ENCODE data around the gene ELL3. TPM values are rescaled to one million over a fixed set of nuclear protein-coding genes. Genes with fewer than 3 reads are reported as not detected.
"Not testable (repeated sequence)": the region's sequence is repeated elsewhere in the genome, so short reads cannot be mapped to it uniquely, and the experiment has no call there.

Gene ELL3
- total RNA-seq, 1 experiment from 2014 or later = 6.1 TPM

GRCh38 chr15:43791993-43792760, 15.4 kb upstream of the ELL3 start, which contains the start of gene SERF2:
SERF2 (plus strand) TSS chr15:43792320; CDS start chr15:43792377, 57 bp downstream.
- DNase-seq (ENCODE audit: low spot score) = peak; percentile 97

GRCh38 chr15:43789409-43789808, 12.6 kb upstream of the ELL3 start:
- no peak for DNase-seq (ENCODE audit: low spot score)

GRCh38 chr15:43779016-43779415, 2.2 kb upstream of the ELL3 start:
- DNase-seq (ENCODE audit: low spot score) = no peak

- peak; percentile 71 for DNase-seq (ENCODE audit: low spot score)
Measured at GRCh38 chr15:43777267-43777914, 625 bp upstream of the ELL3 start.

- no peak for DNase-seq (ENCODE audit: low spot score)
Measured at GRCh38 chr15:43776101-43776717, 557 bp downstream of the ELL3 start.

GRCh38 chr15:43775411-43775965, 1.3 kb downstream of the ELL3 start:
- DNase-seq (ENCODE audit: low spot score) = peak; percentile 70

- no peak for DNase-seq (ENCODE audit: low spot score)
Measured at GRCh38 chr15:43774062-43774461, 2.7 kb downstream of the ELL3 start.

GRCh38 chr15:43772624-43773023, 4.1 kb downstream of the ELL3 start:
- no peak for DNase-seq (ENCODE audit: low spot score)

GRCh38 chr15:43771816-43772215, 5.0 kb downstream of the ELL3 start:
- DNase-seq (ENCODE audit: low spot score) = no peak

GRCh38 chr15:43769584-43770228, 7.1 kb downstream of the ELL3 start:
- DNase-seq (ENCODE audit: low spot score) = peak; percentile 57

GRCh38 chr15:43763819-43764446, 12.8 kb downstream of the ELL3 start:
- DNase-seq (ENCODE audit: low spot score) = no peak

GRCh38 chr15:43762824-43763223, 13.9 kb downstream of the ELL3 start:
- no peak for DNase-seq (ENCODE audit: low spot score)

GRCh38 chr15:43751885-43752284, 24.9 kb downstream of the ELL3 start:
- DNase-seq (ENCODE audit: low spot score) = no peak

GRCh38 chr15:43749690-43750345, 26.9 kb downstream of the ELL3 start:
- no peak for DNase-seq (ENCODE audit: low spot score)

GRCh38 chr15:43748376-43748775, 28.4 kb downstream of the ELL3 start:
- no peak for DNase-seq (ENCODE audit: low spot score)

- DNase-seq (ENCODE audit: low spot score) = peak; percentile 38
Measured at GRCh38 chr15:43746903-43747309, 29.9 kb downstream of the ELL3 start.

- DNase-seq (ENCODE audit: low spot score) = peak; percentile 72
Measured at GRCh38 chr15:43746245-43746902, 30.4 kb downstream of the ELL3 start, which contains the start of gene PDIA3. PDIA3 (plus strand) TSS chr15:43746438; CDS start chr15:43746540, 102 bp downstream.

GRCh38 chr15:43735416-43735815, 41.4 kb downstream of the ELL3 start:
- no peak for DNase-seq (ENCODE audit: low spot score)

GRCh38 chr15:43728053-43728725, 48.6 kb downstream of the ELL3 start:
- not testable (repeated sequence) for DNase-seq (ENCODE audit: low spot score)

- not testable (repeated sequence) for DNase-seq (ENCODE audit: low spot score)
Measured at GRCh38 chr15:43726306-43726705, 50.5 kb downstream of the ELL3 start.
